SK-N-SH (cell line): Measurements from ENCODE around the gene MUTYH. TPM values are rescaled to one million over a fixed set of nuclear protein-coding genes. Genes with fewer than 3 reads are reported as not detected.
"Not testable (repeated sequence)": the region's sequence is repeated elsewhere in the genome, so short reads cannot be mapped to it uniquely, and the experiment has no call there.

Source experiments
- CTCF ChIA-PET: fragments of 300-600, 350-600 bp; formaldehyde crosslinking; extraction: SDS; loops from one replicate; lab custom pipeline; 2021; lab: Yijun Ruan, JAX
- POLR2A ChIA-PET: fragments of 350-600 bp; sonication (Branson Sonifier 250); formaldehyde crosslinking; extraction: SDS; loops from one replicate; lab custom pipeline; 2020; ENCODE audit warnings: antibody characterized with exemption, inconsistent platforms; lab: Yijun Ruan, JAX
- DNase-seq: peaks from one replicate; pipeline ENCODE4 v3.0.0; 2012
- H2AFZ ChIP-seq: fragments of 200-600 bp; sonication (generic); 2 replicates; pipeline ENCODE4 v1.8.1; 2016; ENCODE audit warnings: antibody characterized with exemption, mild to moderate bottlenecking, low read depth
- H3F3A ChIP-seq: fragments of 200-600 bp; sonication (generic); replicated peaks from 2 replicates; pipeline ENCODE3; 2016; ENCODE audit warnings: antibody characterized with exemption, mild to moderate bottlenecking; ENCODE audit not compliant: insufficient read depth
- H3K27ac ChIP-seq, 2 experiments: fragments of 200-500 bp in 1 of 2; fragments of 200-600 bp in 1 of 2; sonication (Bioruptor generic) in 1 of 2; sonication (generic), shearing (Covaris generic) in 1 of 2; 2 replicates each; pipeline versions ENCODE4 v1.5.1 to v1.6.1; 2014 to 2016; ENCODE audit warnings: low read depth in 2 of 2, inconsistent platforms in 1 of 2, low read length in 1 of 2, mild to moderate bottlenecking in 1 of 2, mixed read lengths in 1 of 2
- H3K27me3 ChIP-seq: fragments of 200-600 bp; sonication (generic), shearing (Covaris generic); 2 replicates; pipeline ENCODE4 v1.6.1; 2016; ENCODE audit warnings: mixed run types; ENCODE audit not compliant: insufficient read depth
- H3K36me3 ChIP-seq, 2 experiments: fragments of 200-500 bp in 1 of 2; fragments of 200-600 bp in 1 of 2; sonication (Bioruptor generic) in 1 of 2; sonication (generic) in 1 of 2; replicated peaks in 1 of 2; 2 replicates each; pipeline versions ENCODE3 to v1.5.1; 2014 to 2016; ENCODE audit warnings: low read length in 1 of 2, mild to moderate bottlenecking in 1 of 2; ENCODE audit not compliant: insufficient read depth in 2 of 2, control insufficient read depth in 1 of 2
- H3K4me1 ChIP-seq, 2 experiments: fragments of 200-500 bp in 1 of 2; fragments of 200-600 bp in 1 of 2; sonication (Bioruptor generic) in 1 of 2; sonication (generic), shearing (Covaris generic) in 1 of 2; 2 replicates each; pipeline versions ENCODE4 v1.5.1 to v1.6.1; 2014 to 2016; ENCODE audit warnings: low read depth in 1 of 2, low read length in 1 of 2, mixed run types in 1 of 2; ENCODE audit not compliant: insufficient read depth in 2 of 2, control insufficient read depth in 1 of 2
- H3K4me2 ChIP-seq: fragments of 200-600 bp; sonication (generic), shearing (Covaris generic); 2 replicates; pipeline ENCODE4 v1.6.1; 2017; ENCODE audit warnings: mixed run types
- H3K4me3 ChIP-seq, 2 experiments: fragments of 200-500 bp in 1 of 2; fragments of 200-600 bp in 1 of 2; sonication (Bioruptor generic) in 1 of 2; sonication (generic), shearing (Covaris generic) in 1 of 2; 2 replicates each; pipeline versions ENCODE4 v1.5.1 to v1.8.1; 2014 to 2016; ENCODE audit warnings: low read depth in 2 of 2, inconsistent platforms in 1 of 2, low read length in 1 of 2, mild to moderate bottlenecking in 1 of 2, mixed read lengths in 1 of 2, moderate library complexity in 1 of 2
- H3K79me2 ChIP-seq: fragments of 200-600 bp; sonication (generic); 2 replicates; pipeline ENCODE4 v1.8.1; 2017; ENCODE audit warnings: mild to moderate bottlenecking; ENCODE audit not compliant: insufficient read depth
- H3K9ac ChIP-seq: fragments of 200-600 bp; sonication (generic); 2 replicates; pipeline ENCODE4 v1.6.1; 2017; ENCODE audit warnings: mixed run types
- H3K9me2 ChIP-seq: fragments of 200-600 bp; sonication (generic); 2 replicates; pipeline ENCODE4 v1.6.1; 2017; ENCODE audit warnings: mixed run types
- H3K9me3 ChIP-seq: fragments of 200-600 bp; sonication (generic); 2 replicates; pipeline ENCODE4 v1.6.1; 2017; ENCODE audit warnings: mixed run types, mild to moderate bottlenecking, moderate library complexity
- H4K20me1 ChIP-seq: fragments of 200-600 bp; sonication (generic); 2 replicates; pipeline ENCODE4 v1.6.1; 2017; ENCODE audit warnings: mild to moderate bottlenecking, mixed run types; ENCODE audit not compliant: insufficient read depth
- CHD2 ChIP-seq: fragments of 150-350 bp; IDR thresholded peaks from 2 replicates; pipeline ENCODE4 v1.6.1; 2018; ENCODE audit warnings: low read length; ENCODE audit not compliant: partially characterized antibody
- CTCF ChIP-seq: fragments of 200-600 bp; sonication (generic); IDR thresholded peaks from 2 replicates; pipeline ENCODE4 v1.6.1; 2017; ENCODE audit warnings: antibody characterized with exemption, mild to moderate bottlenecking, moderate library complexity
- ELF1 ChIP-seq: IDR thresholded peaks from 2 replicates; pipeline ENCODE4 v1.4.0; 2012
- FOXM1 ChIP-seq: IDR thresholded peaks from 2 replicates; pipeline ENCODE4 v1.4.0; 2012; ENCODE audit warnings: low read depth, mild to moderate bottlenecking
- JUND ChIP-seq: IDR thresholded peaks from 2 replicates; pipeline ENCODE4 v1.4.0; 2012
- MAX ChIP-seq: IDR thresholded peaks from 2 replicates; pipeline ENCODE4 v1.4.0; 2012; ENCODE audit warnings: low read depth
- POLR2AphosphoS5 ChIP-seq: IDR thresholded peaks from 2 replicates; pipeline ENCODE4 v1.6.1; 2012; ENCODE audit warnings: low read depth, low read length
- REST ChIP-seq: IDR thresholded peaks from 2 replicates; pipeline ENCODE4 v1.6.1; 2012; ENCODE audit warnings: mild to moderate bottlenecking, low read depth, low read length, moderate library complexity
- RXRA ChIP-seq: IDR thresholded peaks from 2 replicates; pipeline ENCODE4 v1.4.0; 2012; ENCODE audit warnings: low read depth, mild to moderate bottlenecking, borderline replicate concordance
- SMC3 ChIP-seq: IDR thresholded peaks from 2 replicates; pipeline ENCODE4 v1.6.1; 2012; ENCODE audit warnings: low read depth, low read length, improper control_type of control experiment
- TAF1 ChIP-seq: IDR thresholded peaks from 2 replicates; pipeline ENCODE4 v1.6.1; 2012; ENCODE audit warnings: low read depth, mild to moderate bottlenecking, low read length, moderate library complexity, borderline replicate concordance
- TCF12 ChIP-seq: IDR thresholded peaks from 2 replicates; pipeline ENCODE4 v1.4.0; 2012
- TEAD4 ChIP-seq: IDR thresholded peaks from 2 replicates; pipeline ENCODE4 v1.4.0; 2012; ENCODE audit warnings: mild to moderate bottlenecking, borderline replicate concordance; ENCODE audit not compliant: insufficient read depth
- USF2 ChIP-seq: fragments of 150-350 bp; IDR thresholded peaks from 2 replicates; pipeline ENCODE4 v1.6.1; 2017; ENCODE audit warnings: antibody characterized with exemption, low read length, low read depth, borderline replicate concordance
- YY1 ChIP-seq: IDR thresholded peaks from 2 replicates; pipeline ENCODE4 v1.4.0; 2012; ENCODE audit warnings: low read depth, mild to moderate bottlenecking
- ZBTB33 ChIP-seq: IDR thresholded peaks from 2 replicates; pipeline ENCODE4 v1.4.0; 2012; ENCODE audit warnings: low read depth, borderline replicate concordance
- WGBS: methylation state at CpG from one replicate; pipeline ENCODE4 v1.1.6; 2017; ENCODE audit warnings: low lambda C conversion rate; 5-methylcytosine and 5-hydroxymethylcytosine counted together
- polyA plus RNA-seq, 3 experiments: library from polyadenylated mRNA; depleted of rRNA; stranded (reverse); fragments of >200 nt; gene quantifications; 2 replicates each; pipeline ENCODE4 v1.2.3, GENCODE V29; 2012

The MUTYH gene
- polyA plus RNA-seq, 1 of the 3 experiments (the other 2 are of a cell fraction): 23.3 TPM

GRCh38 chr1:45291716-45292115, 48.5 kb downstream of the MUTYH start:
- Histone ChIP-seq H3K4me1 (no peaks in the 10 kb centered on the region), H4K20me1 (no peaks in the 10 kb centered on the region), H3K36me3 (no peaks in the 10 kb centered on the region), H3K4me2 (no peak overlapping the region), H3K4me3 (no peak overlapping the region), H3K27ac (no peak overlapping the region), H3K79me2 (no peaks in the 10 kb centered on the region), H3K9ac (no peak overlapping the region), H2AFZ (no peak overlapping the region), H3F3A (no peaks in the 10 kb centered on the region), H3K27me3 (no peaks in the 10 kb centered on the region), H3K9me2 (no peaks in the 10 kb centered on the region), H3K9me3 (no peaks in the 10 kb centered on the region)
- 40% methylated on average over 2 of the region's 2 CpGs for WGBS
- ChIA-PET CTCF (interaction anchor here (1.8 to 4.0 kb wide), 4 partner anchors 8 to 279 kb away, joined by 6 to 26 read pairs (median 12); partner anchors contain the start of gene UROD), POLR2A (no interaction called here)
- DNase-seq: no peak
- TF ChIP-seq ELF1: no peak
- TF ChIP-seq CTCF: no peak
- TF ChIP-seq REST: no peak
- TF ChIP-seq MAX: no peak
- TF ChIP-seq CHD2: no peak
- TF ChIP-seq POLR2AphosphoS5: no peak
- no peak for TF ChIP-seq USF2
- no peak for TF ChIP-seq TAF1
- TF ChIP-seq TCF12: no peak
- TF ChIP-seq SMC3: no peak
- TF ChIP-seq TEAD4: no peak
- no peak for TF ChIP-seq RXRA
- no peak for TF ChIP-seq JUND
- TF ChIP-seq FOXM1: no peak
- no peak for TF ChIP-seq ZBTB33
- no peak for TF ChIP-seq YY1

GRCh38 chr1:45291002-45291401, 49.2 kb downstream of the MUTYH start:
- H3K9ac ChIP-seq, H3K27me3 ChIP-seq, DNase-seq, POLR2A ChIA-PET, H3K9me2 ChIP-seq, H3K79me2 ChIP-seq, H4K20me1 ChIP-seq, H3K4me2 ChIP-seq, H3K4me3 ChIP-seq, H3K4me1 ChIP-seq, H3K27ac ChIP-seq, H3K36me3 ChIP-seq, H3K9me3 ChIP-seq, H2AFZ ChIP-seq, H3F3A ChIP-seq: not testable (repeated sequence)
- 78% methylated on average over 6 of the region's 6 CpGs for WGBS
- CTCF ChIA-PET: interaction anchor here (1.8 to 4.0 kb wide), 4 partner anchors 9 to 279 kb away, joined by 6 to 26 read pairs (median 12); partner anchors contain the start of gene UROD

GRCh38 chr1:45286521-45286920, 53.7 kb downstream of the MUTYH start:
- 0% methylated on average over 3 of the region's 3 CpGs for WGBS
- H3K9me2 ChIP-seq, DNase-seq, H3K9ac ChIP-seq, H4K20me1 ChIP-seq, H3K27ac ChIP-seq, H3F3A ChIP-seq, H3K4me1 ChIP-seq, H2AFZ ChIP-seq, H3K4me2 ChIP-seq, H3K4me3 ChIP-seq, H3K36me3 ChIP-seq, POLR2A ChIA-PET, H3K9me3 ChIP-seq, H3K27me3 ChIP-seq, H3K79me2 ChIP-seq: not testable (repeated sequence)
- CTCF ChIA-PET: interaction anchor here (1.6 kb wide), 1 partner anchor 268 kb away, joined by 4 read pairs; no protein-coding TSS in a partner anchor
